ENCODE results near the gene PAX6.

Gene PAX6

GRCh38 chr11:31845331-31845730, 34.2 kb upstream of the PAX6 start:
- Histone ChIP-seq H3K36me3 (no peaks in the 10 kb centered on the region), H3K27me3 (no peaks in the 10 kb centered on the region), H3K4me3 (ENCODE audit: low read depth, low read length) (no peak overlapping the region), H3K9me3 (no peaks in the 10 kb centered on the region), H3K4me1 (no peaks in the 10 kb centered on the region)
- DNase-seq: no peak
- TF ChIP-seq, protein P1, sequence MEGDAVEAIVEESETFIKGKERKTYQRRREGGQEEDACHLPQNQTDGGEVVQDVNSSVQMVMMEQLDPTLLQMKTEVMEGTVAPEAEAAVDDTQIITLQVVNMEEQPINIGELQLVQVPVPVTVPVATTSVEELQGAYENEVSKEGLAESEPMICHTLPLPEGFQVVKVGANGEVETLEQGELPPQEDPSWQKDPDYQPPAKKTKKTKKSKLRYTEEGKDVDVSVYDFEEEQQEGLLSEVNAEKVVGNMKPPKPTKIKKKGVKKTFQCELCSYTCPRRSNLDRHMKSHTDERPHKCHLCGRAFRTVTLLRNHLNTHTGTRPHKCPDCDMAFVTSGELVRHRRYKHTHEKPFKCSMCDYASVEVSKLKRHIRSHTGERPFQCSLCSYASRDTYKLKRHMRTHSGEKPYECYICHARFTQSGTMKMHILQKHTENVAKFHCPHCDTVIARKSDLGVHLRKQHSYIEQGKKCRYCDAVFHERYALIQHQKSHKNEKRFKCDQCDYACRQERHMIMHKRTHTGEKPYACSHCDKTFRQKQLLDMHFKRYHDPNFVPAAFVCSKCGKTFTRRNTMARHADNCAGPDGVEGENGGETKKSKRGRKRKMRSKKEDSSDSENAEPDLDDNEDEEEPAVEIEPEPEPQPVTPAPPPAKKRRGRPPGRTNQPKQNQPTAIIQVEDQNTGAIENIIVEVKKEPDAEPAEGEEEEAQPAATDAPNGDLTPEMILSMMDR (IDR thresholded peaks at IDR 0.05; ENCODE audit: low read depth, low read length): no peak

DNA sequence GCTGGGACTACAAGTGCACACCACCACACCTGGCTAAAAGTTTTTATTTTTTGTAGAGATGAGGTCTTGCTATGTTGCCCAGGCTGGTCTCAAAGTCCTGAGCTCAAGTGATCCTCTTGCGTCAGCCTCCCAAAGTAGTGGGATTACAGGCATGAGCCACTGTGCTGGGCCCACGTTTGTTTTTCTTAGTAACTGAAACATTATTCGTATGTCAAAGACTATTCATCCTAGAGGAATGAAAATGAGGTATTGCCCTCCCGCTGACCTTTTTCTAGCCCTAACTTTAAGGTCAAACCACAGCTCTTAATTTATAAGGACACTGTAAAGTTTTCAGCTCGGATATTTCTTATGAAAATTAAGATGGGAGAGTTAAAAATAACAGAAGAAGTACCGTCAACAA, 33.2 kb upstream of the PAX6 start:
- no peak for DNase-seq

GRCh38 chr11:31841435-31841834, 30.3 kb upstream of the PAX6 start:
- no peaks in the 10 kb centered on the region for H3K36me3 ChIP-seq
- H3K9me3 ChIP-seq: no peaks in the 10 kb centered on the region
- no peaks in the 10 kb centered on the region for H3K27me3 ChIP-seq
- no peak for DNase-seq
- H3K4me3 ChIP-seq (ENCODE audit: low read depth, low read length): no peak overlapping the region
- TF ChIP-seq, protein P1 (IDR thresholded peaks at IDR 0.05; ENCODE audit: low read depth, low read length): no peak
- H3K4me1 ChIP-seq: no peaks in the 10 kb centered on the region

More for the DNA sequence above, 33.2 kb upstream of the PAX6 start:
- Histone ChIP-seq H3K36me3 (no peaks in the 10 kb centered on the region), H3K9me3 (no peaks in the 10 kb centered on the region), H3K4me1 (no peaks in the 10 kb centered on the region), H3K4me3 (ENCODE audit: low read depth, low read length) (no peak overlapping the region), H3K27me3 (no peaks in the 10 kb centered on the region)
- TF ChIP-seq, protein P1 (IDR thresholded peaks at IDR 0.05; ENCODE audit: low read depth, low read length): no peak

GRCh38 chr11:31834237-31834636, 23.1 kb upstream of the PAX6 start:
- Histone ChIP-seq H3K4me1 (no peaks in the 10 kb centered on the region), H3K36me3 (no peaks in the 10 kb centered on the region), H3K4me3 (ENCODE audit: low read depth, low read length) (no peak overlapping the region), H3K27me3 (peaks cover 7% of the 10 kb centered on the region), H3K9me3 (no peaks in the 10 kb centered on the region)
- DNase-seq: no peak
- TF ChIP-seq, protein P1 (IDR thresholded peaks at IDR 0.05; ENCODE audit: low read depth, low read length): 0 out of 2 replicates have a peak, but pooled peaks have one; percentile 1

- Histone ChIP-seq H3K27me3 (peaks cover 37% of the 10 kb centered on the region), H3K4me1 (no peaks in the 10 kb centered on the region), H3K9me3 (no peaks in the 10 kb centered on the region), H3K36me3 (no peaks in the 10 kb centered on the region), H3K4me3 (ENCODE audit: low read depth, low read length) (no peak overlapping the region)
- DNase-seq: no peak
- TF ChIP-seq, protein P1 (IDR thresholded peaks at IDR 0.05; ENCODE audit: low read depth, low read length): no peak
Observed at GRCh38 chr11:31830406-31830805, 19.3 kb upstream of the PAX6 start.

GRCh38 chr11:31828217-31828616, 17.1 kb upstream of the PAX6 start:
- TF ChIP-seq, protein P1 (IDR thresholded peaks at IDR 0.05; ENCODE audit: low read depth, low read length): no peak
- Histone ChIP-seq H3K4me3 (ENCODE audit: low read depth, low read length) (no peak overlapping the region), H3K9me3 (no peaks in the 10 kb centered on the region), H3K4me1 (no peaks in the 10 kb centered on the region), H3K36me3 (no peaks in the 10 kb centered on the region), H3K27me3 (peaks cover 59% of the 10 kb centered on the region)
- no peak for DNase-seq
